GM13977 (cell line): ENCODE data around the gene PDE4B.

Experiments
- DNase-seq: peaks from one replicate; pipeline ENCODE4 v3.0.0; 2012; ENCODE audit warnings: low spot score
- CTCF ChIP-seq: IDR thresholded peaks from 2 replicates; pipeline ENCODE4 v1.5.1; 2012; ENCODE audit warnings: mild to moderate bottlenecking, control low read depth; ENCODE audit not compliant: insufficient read depth; ENCODE audit errors: extremely low read depth, missing control alignments
- in situ Hi-C: fragments of 300-500 bp; cut with MboI; formaldehyde crosslinking; loops from one replicate; pipeline ENCODE4 v1.12.0; 2022; ENCODE audit warnings: low sequenced_read_pairs, low pct_unique_long_range_greater_than_20kb, mixed read lengths, inconsistent platforms; ENCODE audit not compliant: unreplicated experiment

The PDE4B gene

GRCh38 chr1:66140072-66140471 is 347.4 kb downstream of the PDE4B start:
- DNase-seq, result no peak
- in situ Hi-C loops, result no loop called here

GRCh38 chr1:66143651-66144050 is 351.0 kb downstream of the PDE4B start:
- TF ChIP-seq CTCF, result no peak
- in situ Hi-C loops, result no loop called here
- DNase-seq, result no peak

More at GRCh38 chr1:66140072-66140471, 347.4 kb downstream of the PDE4B start:
- TF ChIP-seq CTCF, result no peak

GRCh38 chr1:66147226-66147835 is 354.6 kb downstream of the PDE4B start:
- DNase-seq, result no peak
- no peak for TF ChIP-seq CTCF
- in situ Hi-C loops, result no loop called here

- DNase-seq, result no peak
- in situ Hi-C loops, result no loop called here
- TF ChIP-seq CTCF, result no peak
Observed at GRCh38 chr1:66152034-66152433, 359.3 kb downstream of the PDE4B start.

- no peak for TF ChIP-seq CTCF
- DNase-seq, result no peak
- in situ Hi-C loops, result no loop called here
Observed at GRCh38 chr1:66154394-66154793, 361.7 kb downstream of the PDE4B start.

GRCh38 chr1:66156144-66156543 is 363.4 kb downstream of the PDE4B start:
- no peak for DNase-seq
- no peak for TF ChIP-seq CTCF
- in situ Hi-C loops, result no loop called here

GRCh38 chr1:66159800-66160199 is 367.1 kb downstream of the PDE4B start:
- in situ Hi-C loops, result no loop called here
- DNase-seq, result no peak
- TF ChIP-seq CTCF, result no peak
